Mucosa of rectum (tissue), 2 donors: Measurements from ENCODE around the gene TMEM51.

Experiments
- H3K27ac ChIP-seq, 2 donors: one replicate each; pipeline ENCODE4 v1.7.0; 2013; ENCODE audit warnings: inconsistent platforms in 2 of 2, low read depth in 2 of 2, low read length in 2 of 2
- H3K27me3 ChIP-seq, 2 donors: one replicate each; pipeline ENCODE4 v1.7.0; 2013; ENCODE audit warnings: low read length in 2 of 2; ENCODE audit not compliant: control insufficient read depth in 2 of 2, insufficient read depth in 2 of 2
- H3K36me3 ChIP-seq, 2 donors: one replicate each; pipeline ENCODE4 v1.7.0; 2013; ENCODE audit warnings: low read length in 2 of 2; ENCODE audit not compliant: control insufficient read depth in 2 of 2, insufficient read depth in 2 of 2
- H3K4me1 ChIP-seq, 2 donors: one replicate each; pipeline ENCODE4 v1.7.0; 2013; ENCODE audit warnings: low read length in 2 of 2, mild to moderate bottlenecking in 1 of 2; ENCODE audit not compliant: control insufficient read depth in 2 of 2, insufficient read depth in 2 of 2
- H3K4me3 ChIP-seq, 2 donors: one replicate each; pipeline ENCODE4 v1.7.0; 2013; ENCODE audit warnings: low read length in 2 of 2
- H3K9ac ChIP-seq, 2 donors: one replicate each; pipeline ENCODE4 v1.7.0; 2013; ENCODE audit warnings: low read length in 2 of 2, low read depth in 1 of 2, mild to moderate bottlenecking in 1 of 2
- H3K9me3 ChIP-seq, 2 donors: one replicate each; pipeline ENCODE4 v1.7.0; 2013; ENCODE audit warnings: low read length in 2 of 2; ENCODE audit not compliant: control insufficient read depth in 2 of 2
- donor health status: healthy.
- donor health status: Normal muscosa, but diverticular disease.

The TMEM51 gene

DNA sequence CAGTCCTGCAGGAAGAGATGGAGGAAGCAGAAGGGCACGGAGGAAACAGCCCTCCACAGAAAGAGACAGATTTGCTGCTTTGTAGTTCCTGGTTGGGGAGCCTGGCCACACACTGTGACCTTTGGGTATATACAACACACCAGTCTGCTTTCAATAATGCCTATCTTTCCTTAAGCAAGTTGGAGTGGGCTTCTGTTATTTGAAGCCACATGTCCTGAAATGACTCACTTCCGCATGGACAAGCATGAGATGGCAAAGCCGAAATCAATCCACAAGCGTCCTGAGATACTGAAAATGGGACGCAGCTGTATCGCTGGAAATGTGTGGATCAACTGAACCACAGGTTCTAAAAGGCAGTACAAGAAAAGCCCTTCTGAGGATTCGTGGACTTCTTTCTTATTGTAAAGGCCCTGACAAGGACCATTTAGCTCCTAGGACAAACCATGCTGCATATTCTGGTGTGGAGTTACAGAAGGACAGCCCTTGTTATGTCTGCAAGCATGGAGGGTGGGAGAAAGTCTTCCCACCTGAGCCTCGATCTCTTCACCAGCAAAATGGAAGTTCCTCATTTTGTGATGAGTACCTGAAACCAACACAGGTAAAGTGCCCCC, 70.8 kb downstream of the TMEM51 start:
- Histone ChIP-seq H3K36me3 (peaks cover 0 to 4% of the 10 kb centered on the region in 2 donors), H3K9me3 (no peaks in the 10 kb centered on the region), H3K4me1 (peaks cover 12 to 14% of the 10 kb centered on the region in 2 donors), H3K27ac (no peak overlapping the region), H3K9ac (no peak overlapping the region), H3K4me3 (no peak overlapping the region), H3K27me3 (no peaks in the 10 kb centered on the region)

DNA sequence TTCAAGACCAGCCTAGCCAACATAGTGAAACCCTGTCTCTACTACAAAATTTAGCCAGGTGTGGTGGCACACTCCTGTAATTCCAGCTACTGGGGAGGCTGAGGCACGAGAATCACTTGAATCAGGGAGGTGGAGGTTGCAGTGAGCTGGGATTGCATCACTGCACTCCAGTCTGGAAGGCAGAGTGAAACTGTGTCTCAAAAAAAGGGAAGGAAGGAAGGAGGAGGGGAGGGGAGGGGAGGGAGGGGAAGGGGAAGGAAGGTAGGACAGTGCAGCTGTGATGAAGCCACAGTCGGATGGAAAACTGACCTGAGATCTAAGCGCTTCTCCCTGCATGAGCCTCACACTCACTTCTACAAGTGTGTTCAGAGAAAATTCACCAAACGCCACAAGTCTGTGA, 71.4 kb downstream of the TMEM51 start:
- Histone ChIP-seq H3K36me3 (no peaks in the 10 kb centered on the region), H3K4me3 (no peak overlapping the region), H3K27ac (no peak overlapping the region), H3K9me3 (no peaks in the 10 kb centered on the region), H3K27me3 (no peaks in the 10 kb centered on the region), H3K9ac (no peak overlapping the region), H3K4me1 (peaks cover 12 to 17% of the 10 kb centered on the region in 2 donors)

DNA sequence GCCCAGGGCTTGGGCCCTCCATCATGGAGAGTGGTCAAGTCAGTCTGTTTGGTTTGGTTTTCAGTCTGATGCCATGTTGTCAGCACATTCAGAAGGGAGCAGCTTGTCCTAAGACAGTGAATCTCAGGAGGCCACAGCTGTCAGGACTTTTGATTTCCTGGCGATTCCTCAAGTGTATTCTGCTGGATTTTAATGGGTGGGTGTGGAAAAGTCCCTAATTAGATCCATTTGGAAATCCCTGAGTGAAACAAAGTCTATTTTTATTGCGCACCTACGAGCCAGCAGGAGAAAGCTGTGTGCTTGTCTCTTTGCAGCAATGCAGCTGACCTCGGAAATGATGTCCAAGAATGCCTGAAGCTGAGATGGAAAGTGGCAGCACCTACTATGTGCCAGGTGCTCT, 71.9 kb downstream of the TMEM51 start:
- H3K27me3 ChIP-seq, result no peaks in the 10 kb centered on the region
- H3K36me3 ChIP-seq, result no peaks in the 10 kb centered on the region
- H3K27ac ChIP-seq, result no peak overlapping the region
- peaks cover 12 to 22% of the 10 kb centered on the region in 2 donors for H3K4me1 ChIP-seq
- H3K9ac ChIP-seq, result no peak overlapping the region
- no peak overlapping the region for H3K4me3 ChIP-seq
- no peaks in the 10 kb centered on the region for H3K9me3 ChIP-seq

DNA sequence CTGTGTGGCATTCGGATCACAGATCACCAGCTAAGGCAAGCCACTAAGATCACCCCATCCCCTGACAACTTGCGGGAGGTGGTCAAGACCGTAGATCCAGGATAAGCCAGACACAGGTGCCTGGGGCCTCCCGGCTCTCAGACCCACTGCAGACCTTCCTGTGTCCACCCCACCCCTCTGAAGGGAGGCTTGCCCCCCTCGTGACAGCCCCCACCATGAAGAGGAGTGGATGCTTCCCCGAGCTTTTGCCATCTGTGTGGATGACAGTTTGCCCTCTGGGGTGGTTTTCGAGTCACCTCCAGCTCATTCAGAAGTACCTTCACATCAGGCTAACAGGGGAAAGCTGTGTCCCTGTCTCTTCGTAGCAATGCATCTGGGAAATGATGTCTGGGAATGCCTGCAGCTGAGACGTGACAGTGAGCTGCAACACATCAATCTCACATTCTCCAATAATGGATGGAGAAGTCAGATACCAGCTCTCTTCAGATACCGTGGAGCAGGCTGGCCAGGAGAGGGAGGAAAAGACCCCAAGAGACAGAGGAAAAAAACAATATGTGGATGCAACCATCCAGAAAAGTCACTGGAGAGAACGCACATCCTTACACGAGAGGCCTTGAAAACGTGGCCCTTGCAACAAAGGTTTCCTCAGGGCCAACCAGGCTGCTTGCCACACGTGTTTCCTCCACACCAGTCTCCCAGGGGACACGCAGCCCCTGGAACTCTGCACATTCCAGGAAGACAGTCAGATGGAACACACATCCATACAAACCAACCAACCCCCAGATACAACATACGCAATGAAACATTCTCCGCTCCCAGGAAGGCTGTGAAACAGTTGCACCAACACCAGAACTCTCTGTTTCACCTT, 73.1 kb downstream of the TMEM51 start:
- Histone ChIP-seq H3K4me3 (no peak overlapping the region), H3K27ac (no peak overlapping the region), H3K4me1 (peaks cover under 1 to 14% of the 10 kb centered on the region in 2 donors), H3K36me3 (no peaks in the 10 kb centered on the region), H3K27me3 (no peaks in the 10 kb centered on the region), H3K9me3 (no peaks in the 10 kb centered on the region), H3K9ac (no peak overlapping the region)

DNA sequence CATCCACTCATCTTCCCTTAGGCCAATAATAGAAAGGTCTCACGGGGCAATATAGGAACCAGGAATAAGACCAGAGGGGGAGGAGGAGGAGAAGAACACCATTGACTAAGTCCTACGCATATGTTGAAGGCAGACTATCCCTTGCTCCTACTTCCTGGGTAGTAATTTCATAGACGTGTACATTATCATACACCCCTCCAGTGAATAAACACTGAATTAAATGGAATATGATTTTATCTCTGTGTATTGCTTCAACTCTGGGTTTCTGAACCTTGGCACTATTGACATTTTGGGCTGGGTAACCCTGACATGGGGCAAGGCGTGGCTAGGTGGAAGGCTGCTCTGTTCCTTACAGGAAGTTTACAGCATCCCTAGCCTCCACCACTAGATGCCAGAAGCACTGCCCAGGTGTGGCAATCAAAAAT, 76.2 kb downstream of the TMEM51 start:
- Histone ChIP-seq H3K4me3 (no peak overlapping the region), H3K9me3 (no peaks in the 10 kb centered on the region), H3K4me1 (peaks cover 0 to 14% of the 10 kb centered on the region in 2 donors), H3K36me3 (no peaks in the 10 kb centered on the region), H3K27ac (peak overlapping the region; percentile 68 to 76), H3K27me3 (no peaks in the 10 kb centered on the region), H3K9ac (peak overlapping the region in 1 of 2 donors; percentile 28)

DNA sequence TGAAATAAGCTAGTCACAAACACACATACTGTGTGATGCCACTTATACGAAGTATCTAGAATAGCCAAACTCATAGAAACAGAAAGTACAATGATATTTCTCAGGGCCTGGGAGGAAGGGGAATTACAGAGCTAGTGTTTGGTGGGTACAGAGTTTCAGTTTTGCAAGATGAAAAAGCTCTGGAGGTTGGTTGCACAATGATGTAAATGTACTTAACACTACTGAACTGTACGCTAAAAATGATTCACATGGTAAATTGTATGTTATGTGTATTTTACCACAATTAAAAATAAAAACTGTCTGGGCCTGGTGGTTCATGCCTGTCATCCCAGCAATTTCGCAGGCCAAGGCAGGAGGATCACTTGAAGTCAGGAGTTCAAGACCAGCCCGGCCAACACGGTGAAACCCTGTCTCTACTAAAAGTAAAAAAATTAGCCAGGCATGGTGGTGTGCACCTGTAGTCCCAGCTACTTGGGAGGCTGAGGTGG, 78.2 kb downstream of the TMEM51 start:
- Histone ChIP-seq H3K27ac (no peak overlapping the region), H3K4me3 (no peak overlapping the region), H3K9ac (no peak overlapping the region), H3K27me3 (no peaks in the 10 kb centered on the region), H3K9me3 (no peaks in the 10 kb centered on the region), H3K4me1 (peaks cover 0 to 14% of the 10 kb centered on the region in 2 donors), H3K36me3 (no peaks in the 10 kb centered on the region)

DNA sequence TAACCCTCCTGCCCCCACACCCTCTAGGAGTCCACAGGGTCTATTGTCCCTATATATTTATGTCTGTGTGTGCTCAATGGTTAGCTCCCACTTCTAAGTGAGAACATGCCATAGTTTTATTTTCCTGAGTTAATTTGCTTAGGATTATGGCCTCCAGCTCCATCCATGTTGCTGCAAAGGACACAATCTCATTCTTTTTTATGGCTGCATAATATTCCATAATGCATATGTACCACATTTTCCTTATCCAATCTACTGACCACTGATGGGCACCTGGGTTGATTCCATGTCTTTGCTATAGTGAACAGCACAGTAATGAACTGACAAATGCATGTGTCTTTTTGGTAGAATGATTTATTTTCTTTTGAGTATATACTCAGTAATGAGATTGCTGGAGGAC, 80.1 kb downstream of the TMEM51 start:
- Histone ChIP-seq H3K4me3 (no peak overlapping the region), H3K27me3 (no peaks in the 10 kb centered on the region), H3K4me1 (peaks cover 0 to 14% of the 10 kb centered on the region in 2 donors), H3K9ac (no peak overlapping the region), H3K27ac (no peak overlapping the region), H3K36me3 (no peaks in the 10 kb centered on the region), H3K9me3 (no peaks in the 10 kb centered on the region)

DNA sequence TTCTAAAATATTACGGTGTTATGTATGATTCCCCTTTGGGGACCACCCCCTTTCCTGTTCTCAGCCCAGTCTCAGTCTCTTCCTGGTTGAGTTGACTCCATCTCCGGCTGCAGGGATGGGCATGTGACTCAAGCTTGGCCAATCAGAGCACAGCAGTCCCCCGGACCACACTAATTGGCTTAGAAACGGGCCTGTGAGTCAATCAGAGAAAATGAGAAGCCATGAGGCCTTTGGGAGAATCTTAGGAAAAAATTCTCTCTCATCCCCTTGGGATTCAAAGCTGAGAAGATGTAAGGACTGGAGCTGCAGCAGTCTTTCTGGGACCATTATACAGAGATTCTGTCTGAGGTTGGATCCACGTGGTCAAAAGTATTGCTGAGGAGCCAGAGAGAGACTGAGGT, 82.8 kb downstream of the TMEM51 start:
- Histone ChIP-seq H3K9me3 (no peaks in the 10 kb centered on the region), H3K36me3 (no peaks in the 10 kb centered on the region), H3K27me3 (no peaks in the 10 kb centered on the region), H3K4me1 (no peaks in the 10 kb centered on the region), H3K27ac (no peak overlapping the region), H3K9ac (no peak overlapping the region), H3K4me3 (no peak overlapping the region)

DNA sequence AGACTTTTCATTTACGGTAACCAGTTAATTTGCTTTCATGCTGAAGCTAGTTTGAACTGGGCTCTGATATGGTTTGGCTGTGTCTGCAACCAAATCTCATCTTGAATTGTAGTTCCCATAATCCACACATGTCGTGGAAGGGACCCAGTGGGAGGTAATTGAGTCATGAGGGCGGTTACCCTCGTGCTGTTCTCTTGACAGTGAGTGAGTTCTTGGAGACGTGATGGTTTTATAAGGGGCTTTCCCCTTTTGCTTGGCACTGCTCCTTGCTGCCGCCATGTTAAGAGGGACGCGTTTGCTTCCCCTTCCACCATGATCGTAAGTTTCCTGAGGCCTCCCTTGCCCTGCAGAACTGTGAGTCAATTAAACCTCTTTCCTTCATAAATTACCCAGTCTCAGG, 83.2 kb downstream of the TMEM51 start:
- no peak overlapping the region for H3K27ac ChIP-seq
- H3K4me3 ChIP-seq, result no peak overlapping the region
- no peaks in the 10 kb centered on the region for H3K27me3 ChIP-seq
- no peak overlapping the region for H3K9ac ChIP-seq
- H3K9me3 ChIP-seq, result no peaks in the 10 kb centered on the region
- peaks cover 0 to 2% of the 10 kb centered on the region in 2 donors for H3K4me1 ChIP-seq
- H3K36me3 ChIP-seq, result no peaks in the 10 kb centered on the region

DNA sequence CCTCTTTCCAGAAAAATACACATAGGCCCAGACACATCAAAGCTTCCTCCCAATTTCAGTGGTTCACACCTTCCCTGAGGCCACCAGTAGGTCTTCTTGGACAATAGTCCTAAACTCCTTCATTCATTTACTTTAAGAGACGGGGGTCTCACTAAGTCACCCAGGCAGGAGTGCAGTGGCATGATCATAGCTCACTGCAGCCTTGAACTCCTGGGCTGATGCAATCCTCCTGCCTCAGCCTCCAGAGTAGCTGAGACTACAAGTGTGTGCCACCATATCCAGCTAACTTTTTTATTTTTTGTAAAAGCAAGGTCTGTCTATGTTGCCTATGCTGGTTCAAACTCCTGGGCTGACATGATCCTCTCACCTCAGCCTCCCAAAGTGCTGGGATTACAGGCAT, 85.2 kb downstream of the TMEM51 start:
- no peak overlapping the region for H3K27ac ChIP-seq
- H3K4me3 ChIP-seq, result no peak overlapping the region
- no peaks in the 10 kb centered on the region for H3K9me3 ChIP-seq
- H3K9ac ChIP-seq, result no peak overlapping the region
- no peaks in the 10 kb centered on the region for H3K27me3 ChIP-seq
- H3K4me1 ChIP-seq, result peaks cover 0 to 2% of the 10 kb centered on the region in 2 donors
- no peaks in the 10 kb centered on the region for H3K36me3 ChIP-seq
